Breast epithelium (tissue), 3 donors: ENCODE results near the gene NPSR1.

Experiments used
- CTCF ChIP-seq, 3 donors: fragments of 450-650 bp; IDR thresholded peaks; one replicate each; pipeline ENCODE4 v1.5.1; 2016 to 2017; ENCODE audit warnings: antibody characterized with exemption in 3 of 3, mild to moderate bottlenecking in 3 of 3, moderate library complexity in 3 of 3
- POLR2A ChIP-seq: fragments of 450-650 bp; IDR thresholded peaks from one replicate; pipeline ENCODE4 v1.6.1; 2016; ENCODE audit warnings: antibody characterized with exemption, mild to moderate bottlenecking, moderate library complexity
- POLR2AphosphoS5 ChIP-seq, 3 donors: sonication (generic); formaldehyde crosslinking; IDR thresholded peaks; one replicate each; pipeline ENCODE4 v1.6.1; 2017; ENCODE audit warnings: antibody characterized with exemption in 3 of 3

- TF ChIP-seq CTCF (IDR thresholded peaks at IDR 0.05): no peak
- TF ChIP-seq POLR2A: no peak
- TF ChIP-seq POLR2AphosphoS5 (IDR thresholded peaks at IDR 0.05): no peak
These were observed 29.5 kb downstream of the NPSR1 start for GRCh38 chr7:34687529-34687928.
